HG03571 (cell line): ENCODE measurements around the gene SEPTIN11.

Source experiments
- ATAC-seq: cut with Tn5 transposase; IDR thresholded peaks from one replicate; pipeline ENCODE4 v1.9.1; 2021; ENCODE audit not compliant: unreplicated experiment

Gene SEPTIN11

DNA sequence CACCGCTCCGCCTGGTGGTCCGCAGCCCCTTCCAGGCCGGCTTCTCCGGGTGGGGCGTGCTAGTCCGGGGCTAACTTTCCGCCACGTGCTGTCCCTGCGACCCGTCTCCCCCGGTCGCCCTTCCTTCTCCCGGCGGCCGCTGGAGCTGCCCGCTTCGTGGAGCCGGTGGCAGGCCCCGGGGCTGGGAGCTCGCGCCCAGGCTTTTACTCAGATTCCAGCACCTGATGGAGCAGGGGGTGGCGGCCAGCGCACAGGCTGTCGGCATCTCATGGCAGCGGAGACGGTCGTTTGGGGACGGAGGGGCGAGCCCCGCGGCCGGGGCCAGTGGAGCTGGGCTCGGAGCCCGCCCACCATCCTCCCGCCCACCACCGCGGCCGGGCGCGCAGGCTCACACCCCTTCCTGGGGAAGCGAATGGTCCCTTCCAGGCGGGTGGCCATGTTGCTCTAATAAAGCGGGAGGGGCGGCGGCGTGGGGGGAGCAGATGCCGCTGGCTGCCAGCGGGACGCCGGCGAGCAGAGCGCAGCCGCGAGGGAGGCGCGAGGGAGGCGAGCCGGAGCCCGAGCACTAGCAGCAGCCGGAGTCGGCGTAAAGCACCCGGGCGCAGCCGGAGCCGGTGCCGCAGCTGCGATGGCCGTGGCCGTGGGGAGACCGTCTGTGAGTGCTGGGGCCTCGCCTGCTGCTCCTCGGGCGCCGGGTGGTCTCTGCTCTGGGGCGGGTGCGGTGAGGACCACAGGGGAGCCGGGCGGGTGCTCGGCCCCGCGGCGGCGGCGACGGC, at the start of gene SEPTIN11:
Gene SEPTIN11 (plus strand): TSS at position 477 of the 776 bp plus-strand sequence. CDS start 152 bp downstream, at position 629.
- peak; percentile 71 for ATAC-seq

DNA sequence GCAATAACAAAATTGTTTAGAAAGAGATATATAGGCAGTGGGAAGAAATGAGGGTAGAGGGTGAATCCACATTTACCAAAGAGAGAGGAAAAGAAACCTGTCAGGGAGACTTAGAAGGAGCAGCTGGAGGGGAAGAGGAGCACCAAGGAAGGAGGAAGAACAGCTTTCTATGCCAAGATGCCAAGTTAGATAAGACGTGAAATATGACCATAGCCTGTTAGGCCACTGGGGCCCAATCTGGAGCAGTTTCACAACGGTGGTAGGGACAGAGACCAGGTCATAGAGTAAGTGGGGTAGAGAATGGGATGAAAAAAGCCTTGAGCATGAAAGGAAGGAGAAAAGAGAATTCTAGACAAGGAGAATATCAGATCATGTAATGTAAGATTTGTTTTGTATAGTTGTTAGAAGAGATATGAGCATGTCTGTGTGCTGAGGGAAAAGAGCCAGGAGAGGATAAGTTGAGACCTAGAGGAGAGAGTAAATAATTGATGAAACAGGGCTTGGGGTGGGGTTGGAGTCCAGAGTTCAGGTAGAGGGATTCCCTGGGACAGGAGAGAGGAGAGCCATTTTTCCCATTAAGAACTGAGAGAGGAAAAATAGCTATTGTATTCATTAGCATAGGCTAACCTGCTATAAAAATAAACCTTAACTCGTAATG, 47.2 kb upstream of the SEPTIN11 start:
- no peak for ATAC-seq

DNA sequence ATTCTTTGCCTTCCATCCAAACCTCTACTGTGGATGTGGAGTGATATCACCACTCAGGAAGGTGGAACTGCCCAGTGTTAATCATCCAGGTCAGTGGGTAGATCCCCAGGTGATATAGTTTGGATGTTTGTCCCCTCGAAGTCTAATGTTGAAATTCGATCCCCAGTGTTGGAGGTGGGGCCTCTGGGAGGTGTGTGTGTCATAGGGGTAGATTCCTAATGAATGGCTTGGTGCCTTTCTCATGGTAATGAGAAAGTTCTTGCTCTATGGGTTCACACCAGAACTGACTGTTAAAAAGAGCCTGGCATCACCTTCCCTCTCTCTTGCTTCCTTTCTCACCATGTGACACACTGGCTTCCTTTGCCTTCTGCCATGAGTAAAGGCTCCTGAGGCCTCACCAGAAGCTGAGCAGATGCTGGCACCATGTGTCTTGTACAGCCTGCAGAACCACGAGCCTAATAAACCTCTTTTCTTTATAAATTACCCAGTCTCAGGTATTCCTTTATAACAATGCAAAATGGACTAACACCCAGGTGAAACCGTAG, 44.8 kb upstream of the SEPTIN11 start:
- no peak for ATAC-seq

DNA sequence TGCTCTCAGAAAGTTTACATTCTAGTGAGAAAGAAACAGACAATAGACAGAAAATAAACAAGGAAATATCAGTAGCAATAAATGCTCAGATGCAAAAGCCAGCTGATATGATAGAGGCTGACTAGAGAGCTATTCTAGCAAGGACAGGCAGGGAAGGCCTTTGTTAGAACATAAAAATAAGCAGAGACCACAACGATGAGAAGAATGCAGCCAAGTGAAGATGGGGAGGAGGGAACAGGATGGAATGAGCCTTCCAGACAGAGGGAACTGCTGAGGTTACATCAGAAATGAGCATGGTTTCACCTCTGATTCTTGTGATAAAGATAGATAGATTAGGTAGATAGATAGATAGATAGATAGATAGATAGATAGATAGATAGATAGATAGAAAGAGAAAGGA, 44.0 kb upstream of the SEPTIN11 start:
- ATAC-seq = no peak

DNA sequence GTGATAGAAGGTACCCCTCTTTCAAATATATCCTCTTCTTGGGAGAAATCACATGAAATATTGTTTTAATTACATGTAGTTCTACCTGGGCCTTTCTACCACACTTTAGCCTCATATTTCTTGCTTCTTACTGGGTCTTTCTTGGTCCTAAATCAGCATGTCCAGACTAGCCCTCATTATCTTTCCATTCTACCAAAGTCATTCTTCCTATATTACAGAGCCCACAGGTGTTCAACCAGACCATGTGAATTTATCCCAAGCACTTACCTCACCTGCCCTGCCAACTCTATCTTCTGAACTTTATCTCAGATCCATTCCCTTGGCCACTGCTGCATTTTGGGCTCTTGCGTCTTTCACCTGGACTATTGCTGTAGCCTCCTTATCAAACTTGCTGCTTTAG, 39.8 kb upstream of the SEPTIN11 start:
- no peak for ATAC-seq

DNA sequence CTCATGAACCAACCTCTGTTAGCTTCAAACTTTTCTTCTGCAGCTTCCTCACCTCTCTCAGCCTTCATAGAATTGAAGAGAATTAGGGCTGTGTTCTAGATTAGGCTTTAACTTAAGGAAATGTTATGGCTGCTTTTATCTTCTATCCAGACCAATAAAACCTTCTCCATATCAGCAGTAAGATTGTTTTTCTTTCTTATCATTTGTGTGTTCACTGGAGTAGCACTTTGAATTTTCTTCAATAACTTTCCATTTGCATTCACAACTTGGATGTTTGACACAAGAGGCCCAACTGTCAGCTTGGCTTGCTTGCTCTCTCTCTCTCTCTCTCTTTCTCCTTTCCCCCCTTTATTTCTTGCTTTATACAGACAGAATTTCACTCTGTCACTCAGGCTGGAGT, 28.8 kb upstream of the SEPTIN11 start:
- no peak for ATAC-seq

DNA sequence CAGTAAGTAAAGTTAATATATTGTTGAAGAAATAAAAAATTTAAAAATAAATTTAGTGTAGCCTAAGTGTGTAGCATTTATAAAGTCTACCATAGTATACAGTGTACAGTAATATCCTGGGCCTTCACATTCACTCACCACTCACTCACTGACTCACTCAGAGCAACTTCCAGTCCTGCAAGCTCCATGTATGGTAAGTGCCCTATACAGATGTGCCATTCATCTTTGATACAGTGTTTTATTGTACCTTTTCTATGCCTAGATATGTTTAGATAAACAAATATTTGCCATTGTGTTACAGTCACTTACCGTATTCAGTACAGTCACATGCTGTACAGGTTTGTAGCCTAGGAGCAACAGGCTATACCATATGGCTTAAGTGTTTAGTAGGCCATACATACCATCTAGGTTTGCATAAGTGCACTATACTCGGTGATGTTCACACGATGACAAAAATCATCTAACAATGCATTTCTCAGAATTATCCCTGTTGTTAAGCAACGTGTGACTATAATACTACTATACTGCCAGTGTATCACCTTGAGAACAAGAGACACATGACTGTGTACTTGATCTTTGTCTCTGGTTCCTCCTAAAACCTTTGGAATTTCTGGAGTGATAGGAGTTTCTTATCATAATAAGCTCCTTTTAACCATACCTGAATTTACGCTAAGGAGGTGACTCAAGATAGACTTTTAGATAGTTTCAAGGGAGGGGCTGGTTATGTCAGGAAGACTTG, 25.8 kb upstream of the SEPTIN11 start:
- ATAC-seq = no peak

DNA sequence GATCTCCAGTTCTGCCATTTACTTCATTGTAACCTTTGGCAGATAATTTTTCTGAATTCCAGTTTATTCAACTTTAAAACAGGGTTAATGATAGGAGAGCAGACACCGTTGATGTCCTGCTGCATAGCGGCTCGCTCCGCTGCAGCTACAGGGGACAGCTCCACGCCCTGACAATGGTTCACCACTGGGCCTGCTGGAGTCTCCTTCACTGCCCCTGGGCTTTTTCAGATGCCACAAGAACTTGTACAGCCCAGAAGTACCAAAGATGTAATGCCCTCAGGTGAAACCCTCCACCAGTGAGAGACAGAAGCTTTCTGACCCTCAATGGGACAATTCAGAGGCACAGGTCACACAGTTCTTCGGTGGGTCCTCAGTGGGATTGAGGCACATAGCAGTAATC, 22.7 kb upstream of the SEPTIN11 start:
- no peak for ATAC-seq

DNA sequence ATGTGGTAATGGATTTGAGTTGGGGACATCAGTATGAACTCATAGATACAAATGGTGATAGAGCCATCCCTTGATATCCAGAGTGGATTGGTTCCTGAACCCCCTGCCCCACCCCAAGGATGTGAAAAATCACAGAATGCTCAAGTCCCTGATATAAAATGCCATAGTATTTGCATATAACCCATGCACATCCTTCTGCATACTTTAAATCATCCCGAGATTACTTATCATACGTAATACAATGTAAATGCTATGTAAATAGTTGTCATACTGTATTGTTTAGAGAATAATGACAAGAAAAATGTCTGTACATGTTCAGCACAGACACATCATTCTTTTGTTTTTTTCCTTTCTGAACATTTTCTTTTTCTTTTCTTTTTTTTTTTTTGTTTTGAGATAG, 18.9 kb upstream of the SEPTIN11 start:
- ATAC-seq = no peak

DNA sequence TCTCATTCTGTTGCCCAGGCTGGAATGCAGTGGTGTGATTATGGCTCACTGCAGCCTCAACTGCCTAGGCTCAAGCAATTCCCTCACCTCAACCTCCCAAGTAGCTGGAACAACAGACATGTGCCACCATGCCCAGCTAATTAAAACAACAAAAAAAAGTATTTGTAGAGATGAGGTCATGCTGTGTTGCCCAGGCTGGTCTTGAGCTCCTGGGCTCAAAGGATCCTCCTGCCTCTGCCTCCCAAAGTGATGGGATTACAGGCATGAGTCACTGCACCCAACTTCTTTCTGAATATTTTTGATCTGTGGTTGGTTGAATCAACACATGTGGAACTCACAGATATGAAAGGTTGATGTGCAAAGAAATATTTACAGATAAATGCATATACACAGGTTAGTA, 18.5 kb upstream of the SEPTIN11 start:
- no peak for ATAC-seq

DNA sequence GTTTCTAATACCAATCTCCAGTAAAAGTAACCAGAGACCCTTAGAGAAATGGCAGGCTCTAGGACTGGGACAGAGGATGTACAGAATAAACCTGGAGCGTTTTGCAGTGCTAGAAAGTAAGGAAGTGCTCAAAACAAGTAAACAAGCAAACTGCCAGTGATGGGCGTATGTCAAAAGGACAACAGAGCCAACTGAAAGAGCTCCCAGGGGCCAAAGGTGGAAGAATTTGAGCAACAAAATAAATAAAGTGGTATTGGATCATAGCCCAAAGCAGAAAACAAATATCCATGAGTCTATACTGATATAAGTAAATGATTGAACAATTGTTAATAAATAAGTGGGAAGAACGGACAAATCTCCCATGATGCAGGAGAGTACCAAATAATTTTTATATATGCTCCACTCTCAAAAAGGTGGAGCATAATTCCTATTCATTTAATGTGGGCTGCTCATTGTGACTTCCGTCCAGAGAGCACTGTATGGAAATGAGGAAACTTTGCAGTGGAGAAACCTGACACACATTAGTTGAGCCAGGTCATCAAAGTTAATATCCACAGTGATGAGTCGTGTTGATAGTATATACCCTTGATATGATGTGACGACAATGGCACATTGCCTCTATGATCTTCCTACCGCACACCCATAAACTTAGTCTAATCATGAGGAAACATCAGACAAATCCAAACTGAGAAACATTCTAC, 17.8 kb upstream of the SEPTIN11 start:
- ATAC-seq = no peak

DNA sequence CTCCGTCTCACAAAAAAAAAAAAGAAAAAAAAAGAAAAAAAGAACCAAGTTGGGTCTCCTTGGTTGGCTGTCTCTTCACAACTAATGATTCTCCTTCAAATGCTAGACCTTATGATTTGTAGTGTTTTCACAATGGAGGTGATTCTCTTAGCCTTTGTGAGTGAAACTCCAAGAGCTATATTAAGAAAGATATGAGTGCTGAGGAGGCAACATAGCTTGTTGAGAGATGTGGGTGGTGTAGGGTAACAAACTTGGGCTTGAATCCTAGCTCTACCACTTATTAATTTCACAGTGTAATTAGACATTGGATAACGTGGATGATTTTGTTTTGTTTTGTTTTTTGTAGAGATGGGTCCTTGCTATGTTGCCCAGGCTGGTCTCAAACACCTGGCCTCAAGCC, 10.4 kb upstream of the SEPTIN11 start:
- ATAC-seq = no peak

DNA sequence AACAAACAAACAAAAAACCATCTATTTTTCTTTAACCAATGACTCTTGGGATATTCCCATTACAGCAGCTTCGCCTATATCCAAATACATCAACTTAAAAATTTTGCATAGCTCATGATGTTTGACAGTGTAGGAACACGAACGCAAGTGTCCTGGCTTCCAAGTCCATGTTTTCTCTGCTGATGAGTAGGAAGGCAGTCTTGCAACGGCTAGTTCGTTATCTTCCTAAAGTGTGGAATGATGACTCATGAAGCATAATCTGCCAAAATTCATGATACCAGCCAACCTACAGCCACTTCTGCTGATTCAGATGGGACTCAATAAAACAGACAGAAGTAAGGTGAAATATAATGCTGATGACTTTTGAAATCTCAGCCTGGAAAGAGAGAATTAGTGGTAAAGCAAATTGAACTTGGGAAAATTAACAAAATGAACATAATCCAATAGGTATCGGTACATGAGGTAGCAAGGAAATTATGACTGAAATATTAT, 6.4 kb upstream of the SEPTIN11 start:
- no peak for ATAC-seq

DNA sequence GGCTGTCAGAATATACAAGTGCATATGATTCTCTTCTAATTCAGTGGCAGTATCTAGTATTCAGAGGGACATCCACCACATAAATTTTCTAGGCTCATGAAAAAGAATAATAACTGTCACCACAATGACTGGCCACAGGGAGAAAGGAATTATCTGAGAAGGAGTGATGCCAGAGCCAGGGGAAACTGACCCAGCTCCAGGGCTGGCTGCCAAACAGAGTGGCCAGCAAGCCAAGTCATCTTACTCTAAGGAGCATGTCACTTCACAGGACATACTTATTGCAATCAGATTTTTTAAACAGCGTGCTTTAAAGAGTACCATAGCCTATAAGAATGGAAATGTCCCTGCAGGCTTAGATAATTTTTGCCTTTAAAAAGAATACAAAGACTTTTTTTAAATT, 5.8 kb upstream of the SEPTIN11 start:
- no peak for ATAC-seq

DNA sequence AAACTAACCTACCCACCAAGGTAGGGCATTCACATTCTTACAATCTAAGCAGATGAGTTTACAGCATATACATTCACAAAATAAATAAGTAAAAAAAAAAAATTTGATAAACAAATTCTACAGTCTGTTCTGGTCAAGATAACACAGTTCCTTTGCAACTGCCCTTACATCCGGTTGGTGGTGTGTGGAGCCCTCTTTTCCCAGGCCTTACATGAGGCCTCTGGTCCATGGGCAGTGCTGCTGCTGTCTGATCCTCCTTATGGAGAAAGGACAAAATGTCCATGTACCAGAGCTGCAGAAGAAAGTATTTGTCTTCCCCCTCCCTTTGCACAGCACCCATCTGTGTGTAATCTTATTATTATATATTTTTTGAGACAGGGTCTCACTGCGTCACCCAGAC, 2.2 kb upstream of the SEPTIN11 start:
- no peak for ATAC-seq

DNA sequence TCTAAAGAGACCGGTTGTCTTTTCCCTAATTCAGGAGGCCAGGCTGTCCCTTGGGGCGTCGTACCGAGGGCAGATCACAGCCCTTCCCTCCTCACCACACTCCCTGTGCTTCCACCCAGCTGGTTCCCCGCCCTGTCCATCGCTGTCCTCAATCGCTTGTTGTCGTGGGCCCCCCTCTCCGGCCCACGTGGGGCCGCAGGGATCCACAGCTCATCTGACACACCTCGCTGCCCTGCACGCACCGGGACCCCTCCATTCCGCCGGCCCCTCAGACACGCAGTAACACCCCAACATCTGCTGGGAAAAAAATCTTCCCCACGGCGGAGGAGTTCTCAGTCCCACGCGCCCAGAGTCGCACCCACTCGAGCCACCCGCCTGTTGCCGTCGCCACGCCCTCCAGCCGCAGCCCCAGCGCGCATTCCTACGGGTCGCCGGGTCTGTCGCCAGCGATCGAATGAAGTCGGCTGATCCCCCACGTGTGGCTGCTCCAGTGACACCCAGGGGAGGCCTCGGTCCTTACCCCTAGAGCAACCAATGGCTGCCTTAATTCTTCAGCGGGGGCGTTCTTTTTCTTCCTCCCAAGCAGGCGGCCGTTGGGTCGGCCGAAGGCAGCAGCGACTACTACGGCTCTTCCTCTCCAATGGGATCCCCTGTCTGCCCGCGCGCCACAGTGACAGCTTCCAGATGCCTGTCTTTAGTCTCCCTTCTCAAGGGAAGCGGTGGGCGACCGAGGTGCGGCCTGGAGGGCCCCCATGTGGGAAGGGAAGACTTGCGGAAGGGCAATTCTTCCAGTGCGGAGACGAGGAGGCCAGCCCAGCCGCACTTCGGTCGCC, 893 bp upstream of the SEPTIN11 start:
- peak; percentile 48 for ATAC-seq

DNA sequence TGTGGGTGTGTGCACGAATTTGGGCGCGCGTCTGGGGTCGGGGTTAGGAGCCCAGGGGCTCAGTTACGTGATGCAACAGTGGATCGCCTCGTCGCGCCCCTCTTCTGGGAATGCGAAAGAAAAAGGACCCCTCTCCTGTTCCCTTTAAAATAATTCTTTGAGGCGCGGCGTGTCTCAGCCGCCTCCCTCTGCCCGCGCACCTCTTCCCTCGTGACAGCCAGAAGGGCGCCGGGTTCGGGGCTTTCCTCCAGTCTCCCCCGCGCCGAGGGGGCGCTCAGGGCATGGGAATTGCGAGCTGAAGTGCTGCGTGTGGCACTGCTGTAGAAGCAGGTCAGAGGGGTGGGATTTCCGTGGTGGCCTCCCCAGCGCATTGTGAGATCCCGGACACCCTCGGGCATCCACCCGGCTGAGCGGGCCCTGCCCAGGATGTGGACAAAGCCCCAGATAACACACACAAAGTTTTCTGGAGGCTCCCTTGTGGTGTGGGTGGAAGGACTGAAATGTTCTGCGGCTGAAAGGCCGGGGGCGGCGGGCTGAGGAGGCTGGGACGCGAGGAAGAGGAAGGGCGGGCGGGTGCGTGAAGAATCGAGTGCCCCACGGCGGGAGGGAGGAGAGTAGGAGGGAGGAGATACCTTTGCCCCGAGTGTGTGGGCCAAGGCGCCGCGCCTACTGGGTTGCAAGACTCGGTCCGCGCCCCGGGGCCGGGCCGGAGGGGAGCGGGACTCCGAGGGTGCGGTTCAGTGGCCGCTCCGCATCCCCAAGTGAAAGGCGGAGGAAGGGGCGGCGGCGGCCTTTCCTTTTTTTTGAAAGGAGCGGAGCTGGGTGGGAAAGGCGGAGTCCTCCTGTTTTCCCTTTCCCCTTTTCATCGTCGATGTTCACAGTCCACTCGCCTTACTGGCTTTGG, 752 bp downstream of the SEPTIN11 start:
- ATAC-seq = peak; percentile 19

DNA sequence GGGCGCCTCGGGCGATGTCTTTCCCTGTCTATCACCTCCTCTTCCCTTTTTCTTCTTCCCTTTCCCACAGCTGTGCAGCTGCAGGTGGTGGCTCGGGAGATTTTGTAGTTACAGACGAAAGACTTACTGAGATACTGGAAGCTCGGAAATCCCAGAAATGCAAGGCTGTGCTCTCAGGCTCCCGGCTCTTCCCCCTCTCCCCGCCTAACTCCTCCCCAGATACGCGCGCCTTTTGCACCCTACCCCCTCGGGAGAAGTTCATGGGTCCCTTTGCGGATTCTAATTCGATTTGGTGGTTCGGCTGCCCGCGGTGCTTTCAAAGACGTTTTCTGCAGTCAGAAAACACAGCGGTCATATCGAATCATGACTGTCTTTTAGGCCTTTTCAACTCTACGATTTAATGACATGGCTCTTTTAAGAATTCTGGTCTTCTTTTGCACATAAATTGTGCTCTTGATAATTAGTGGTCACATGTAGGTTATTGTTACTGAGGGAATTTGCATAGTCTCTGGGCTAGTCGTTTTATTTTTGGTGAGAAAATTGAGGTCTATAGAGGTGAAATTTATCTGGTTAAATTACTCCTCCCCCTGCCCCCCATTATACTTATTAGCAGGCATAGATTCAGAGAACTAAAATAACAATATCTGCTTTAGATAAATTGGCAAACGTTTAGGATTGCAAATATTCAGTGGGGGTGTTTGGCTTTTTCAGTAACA, 1.6 kb downstream of the SEPTIN11 start:
- no peak for ATAC-seq

DNA sequence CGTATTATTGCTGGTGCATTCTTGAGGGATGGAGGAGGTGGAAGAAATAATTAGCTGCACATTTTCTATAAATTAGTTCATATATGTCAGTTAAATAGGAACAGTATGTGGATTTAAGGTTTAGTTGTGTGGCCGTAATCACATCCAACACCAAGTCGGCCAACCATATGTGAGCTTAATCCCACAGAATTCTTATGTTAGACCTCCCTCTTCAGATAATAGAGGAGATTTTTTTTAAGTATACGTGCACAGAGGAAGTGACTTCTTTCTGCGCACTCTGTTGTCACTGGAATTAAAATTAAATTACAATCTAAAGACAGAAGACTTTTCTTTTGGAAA, 2.1 kb downstream of the SEPTIN11 start:
- no peak for ATAC-seq
